Fibroblast of pulmonary artery (primary cell): ENCODE data around the gene SERPINB12.

ENCODE experiments used
- DNase-seq: peaks from one replicate; pipeline ENCODE4 v3.0.0-alpha.2; 2010; ENCODE audit warnings: low read depth
- H3K4me3 ChIP-seq: replicated peaks from 2 replicates; pipeline ENCODE4 v1.5.1; 2011; ENCODE audit warnings: low read depth, mild to moderate bottlenecking, control low read depth, low read length, moderate library complexity
- CTCF ChIP-seq: IDR thresholded peaks from 2 replicates; pipeline ENCODE4 v1.5.1; 2011; ENCODE audit warnings: mild to moderate bottlenecking, control low read depth, low read length, inconsistent platforms; ENCODE audit errors: missing control alignments

Gene SERPINB12

GRCh38 chr18:63523660-63524059, 18.5 kb upstream of the SERPINB12 start:
- no peak for TF ChIP-seq CTCF
- no peak overlapping the region for H3K4me3 ChIP-seq
- DNase-seq = no peak

- no peak for TF ChIP-seq CTCF
- no peak overlapping the region for H3K4me3 ChIP-seq
- DNase-seq = no peak
Measured at GRCh38 chr18:63527251-63527650, 14.9 kb upstream of the SERPINB12 start.

- no peak overlapping the region for H3K4me3 ChIP-seq
- no peak for TF ChIP-seq CTCF
Measured at GRCh38 chr18:63528863-63529492, 13.2 kb upstream of the SERPINB12 start.

GRCh38 chr18:63532471-63532870, 9.7 kb upstream of the SERPINB12 start:
- no peak for DNase-seq
- TF ChIP-seq CTCF = no peak
- no peak overlapping the region for H3K4me3 ChIP-seq

More at GRCh38 chr18:63528863-63529492, 13.2 kb upstream of the SERPINB12 start:
- DNase-seq = no peak

GRCh38 chr18:63534615-63535014, 7.6 kb upstream of the SERPINB12 start:
- DNase-seq = no peak
- no peak overlapping the region for H3K4me3 ChIP-seq
- TF ChIP-seq CTCF = no peak

GRCh38 chr18:63539904-63540510, 2.2 kb upstream of the SERPINB12 start:
- peak; percentile 39 for DNase-seq
- no peak overlapping the region for H3K4me3 ChIP-seq
- TF ChIP-seq CTCF = no peak

- DNase-seq = no peak
- H3K4me3 ChIP-seq = no peak overlapping the region
- TF ChIP-seq CTCF = no peak
Measured at GRCh38 chr18:63544017-63544416, 1.8 kb downstream of the SERPINB12 start.
